NCI-H2196 treated with DMSO at 0.1 percent for 48 hours (cell line): ENCODE results near the gene ARL5A.

ENCODE experiments used
- DNase-seq: peaks from one replicate; lab custom pipeline; 2025; ENCODE audit not compliant: unreplicated experiment; lab: John Stamatoyannopoulos, UW

Gene ARL5A

DNA sequence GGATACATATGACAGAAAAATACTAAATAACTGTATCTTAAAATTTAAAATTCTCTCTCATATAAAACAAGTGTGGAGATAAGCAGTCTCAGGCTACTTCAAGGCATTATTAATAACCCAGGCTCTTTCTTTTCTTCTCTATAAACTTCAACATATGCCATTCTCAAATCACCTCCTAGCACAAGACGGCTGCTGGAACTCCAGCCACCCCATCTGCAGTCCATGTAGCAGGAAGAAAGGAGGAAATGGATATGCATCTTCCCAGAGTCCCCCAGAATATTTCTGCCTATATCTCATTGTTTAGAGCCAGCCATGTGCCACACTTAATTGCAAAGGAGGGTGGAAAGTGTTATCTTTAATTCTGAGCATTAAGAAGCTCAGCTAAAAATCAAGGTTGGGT lies 58.6 kb downstream of the ARL5A start:
- no peak for DNase-seq

DNA sequence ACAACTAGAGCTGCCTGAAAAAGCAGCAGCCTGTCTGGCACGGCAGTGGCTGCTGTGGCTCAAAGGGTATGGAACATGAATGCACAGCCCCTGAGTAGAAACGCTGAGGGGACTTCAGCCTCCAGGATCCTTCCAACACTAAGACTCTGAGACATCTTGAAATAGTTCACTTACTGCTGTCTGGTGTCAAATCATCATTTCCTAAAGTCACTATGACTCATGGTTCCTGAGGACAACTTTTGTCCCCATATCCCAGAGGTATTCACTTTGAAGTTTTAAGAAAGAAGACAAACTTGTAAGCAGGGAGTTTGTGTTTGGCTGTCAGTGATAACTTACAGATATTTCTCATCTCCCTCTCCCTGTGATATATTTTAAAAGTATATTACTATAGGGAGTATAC lies 60.7 kb downstream of the ARL5A start:
- DNase-seq, result no peak

DNA sequence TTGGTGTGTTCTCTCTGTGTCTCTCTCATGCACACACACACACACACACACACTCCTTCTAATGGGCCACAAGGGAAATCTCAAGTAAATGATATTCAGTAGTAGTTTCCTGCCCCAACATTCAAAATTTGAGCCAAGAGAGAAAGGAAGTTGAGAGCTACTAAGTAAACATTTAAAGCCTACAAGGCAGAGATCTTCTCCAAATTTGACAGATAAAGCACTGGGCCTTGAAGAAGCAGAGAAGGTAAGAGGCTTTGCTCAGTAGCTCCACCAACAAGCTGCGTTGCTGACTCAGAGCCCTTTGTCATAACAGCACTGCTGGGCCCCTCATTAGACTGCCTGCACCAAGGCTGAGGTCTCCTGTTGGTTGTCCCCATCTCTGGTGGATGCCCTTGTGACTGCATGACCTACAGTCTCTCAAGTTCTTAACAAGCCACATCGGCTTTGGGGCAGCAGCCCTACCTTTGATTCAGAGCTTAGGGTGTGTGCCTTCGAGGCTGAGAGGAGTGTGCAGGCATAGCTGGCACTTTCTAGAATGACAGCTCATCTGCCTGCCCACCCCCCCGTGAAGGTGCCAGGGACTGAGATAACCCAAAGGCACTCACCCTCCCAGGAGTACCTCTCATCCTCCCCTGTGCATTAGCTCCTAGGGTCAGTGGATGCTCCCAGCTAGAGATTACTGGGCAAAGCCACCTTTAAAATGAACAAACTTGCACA lies 61.6 kb downstream of the ARL5A start:
- no peak for DNase-seq

DNA sequence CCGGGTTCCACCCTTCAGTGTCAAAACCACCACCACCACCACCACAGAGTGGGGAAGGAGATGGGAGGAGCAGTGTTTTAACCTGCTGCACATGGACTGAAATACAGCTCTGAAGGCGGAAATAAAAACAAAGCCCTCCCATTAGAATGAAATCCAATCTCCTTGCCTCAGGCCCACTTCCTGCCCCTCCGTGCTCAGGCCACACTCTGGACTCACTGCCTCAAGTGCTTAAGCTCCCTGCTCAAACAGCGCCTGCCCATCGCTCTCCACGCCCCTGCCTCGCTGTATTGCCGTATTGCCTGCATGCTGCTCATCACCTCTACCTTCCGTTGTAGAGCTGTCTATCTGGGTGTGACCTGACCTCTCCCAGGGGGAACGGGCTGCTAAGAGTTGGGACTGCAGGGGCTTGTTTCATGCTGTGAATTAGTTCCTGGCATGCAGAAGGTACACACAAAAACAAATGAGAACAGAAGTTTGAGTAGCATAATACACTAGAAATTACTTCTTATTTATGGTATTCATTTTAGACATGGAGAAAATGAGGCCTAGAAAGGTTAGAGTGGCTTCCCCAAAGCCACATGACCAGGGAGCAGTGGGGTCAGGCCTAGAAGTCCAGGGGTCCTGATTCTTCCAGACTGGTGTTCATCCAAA lies 62.3 kb downstream of the ARL5A start:
- DNase-seq, result no peak

DNA sequence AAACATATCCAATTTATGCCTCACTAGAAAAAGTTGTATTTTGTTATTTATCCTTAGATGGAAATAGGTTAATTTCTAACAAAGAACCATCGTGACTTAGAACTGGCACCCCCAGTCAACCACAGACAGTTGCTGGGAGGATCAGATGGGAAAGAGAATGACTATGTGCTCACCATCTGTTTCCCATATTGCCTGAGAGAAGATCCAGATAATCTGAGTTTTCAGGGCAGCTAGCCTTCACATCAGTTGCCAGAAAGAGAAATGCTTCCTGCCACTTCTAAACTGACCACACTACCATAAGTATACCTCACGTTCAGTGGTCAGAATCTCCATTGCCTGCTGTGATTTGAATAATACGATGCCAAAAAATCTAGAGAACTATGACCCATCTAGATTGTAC lies 65.5 kb downstream of the ARL5A start:
- DNase-seq, result no peak

DNA sequence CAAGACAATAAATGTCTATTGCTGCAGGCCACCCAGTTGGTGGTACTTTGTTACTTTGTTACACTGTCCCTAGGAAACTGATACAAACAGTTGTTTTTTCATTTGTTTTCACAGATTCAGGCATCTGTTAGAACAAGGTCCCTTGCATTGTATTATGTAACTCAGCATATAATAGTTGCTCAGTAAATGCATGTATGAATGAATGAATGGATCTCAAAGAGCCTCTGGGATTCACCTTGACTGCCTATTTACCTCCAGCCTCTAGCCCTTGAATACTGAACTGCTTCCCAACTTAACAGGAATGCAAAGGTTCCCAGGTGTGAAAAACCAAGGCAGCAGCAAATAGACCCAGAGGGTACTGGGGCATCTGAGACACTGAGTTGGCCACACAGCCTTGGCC lies 66.5 kb downstream of the ARL5A start:
- no peak for DNase-seq

DNA sequence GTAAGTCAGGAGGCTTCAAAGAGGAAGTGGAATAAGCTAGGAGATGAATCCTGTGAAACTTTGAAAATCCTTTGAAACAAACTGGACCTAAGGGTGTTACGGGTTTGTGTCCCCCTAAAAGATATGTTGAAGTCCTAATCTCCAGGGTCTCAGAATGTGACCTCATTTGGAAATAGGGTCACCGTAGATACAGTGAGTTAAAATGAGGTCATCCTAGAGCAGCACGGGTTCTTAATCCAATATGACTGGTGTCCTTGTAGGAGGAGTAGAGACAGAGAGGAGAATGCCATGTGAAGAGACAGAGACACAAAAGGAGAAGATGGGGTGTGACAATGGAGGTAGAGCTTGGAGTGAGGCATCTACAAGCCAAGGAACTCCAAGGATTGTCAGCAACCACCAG lies 67.0 kb downstream of the ARL5A start:
- no peak for DNase-seq

DNA sequence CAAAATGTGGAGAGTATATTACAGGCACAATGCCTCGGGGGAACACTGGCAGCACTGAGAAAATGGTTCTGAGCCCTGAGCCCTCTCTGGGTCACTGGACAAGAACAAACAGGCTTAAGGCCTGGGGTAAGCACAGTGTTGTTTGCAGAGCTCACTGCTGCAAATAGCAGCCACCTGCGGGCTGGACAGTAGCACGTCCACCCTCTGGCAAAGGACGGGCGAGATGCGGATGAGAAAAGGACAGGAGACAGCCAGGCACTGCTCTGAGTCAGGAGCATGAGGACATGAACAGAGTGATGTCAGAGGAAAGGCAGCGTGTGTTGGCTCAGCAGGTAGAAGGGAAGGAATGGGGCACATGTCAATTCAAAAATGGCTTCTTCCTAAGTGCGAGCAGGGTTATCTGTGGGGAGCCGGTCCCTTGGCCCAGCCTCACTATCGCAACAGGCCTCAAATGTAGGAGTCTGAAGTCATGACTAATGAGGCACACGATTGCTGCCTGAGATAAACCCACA lies 68.0 kb downstream of the ARL5A start:
- no peak for DNase-seq

DNA sequence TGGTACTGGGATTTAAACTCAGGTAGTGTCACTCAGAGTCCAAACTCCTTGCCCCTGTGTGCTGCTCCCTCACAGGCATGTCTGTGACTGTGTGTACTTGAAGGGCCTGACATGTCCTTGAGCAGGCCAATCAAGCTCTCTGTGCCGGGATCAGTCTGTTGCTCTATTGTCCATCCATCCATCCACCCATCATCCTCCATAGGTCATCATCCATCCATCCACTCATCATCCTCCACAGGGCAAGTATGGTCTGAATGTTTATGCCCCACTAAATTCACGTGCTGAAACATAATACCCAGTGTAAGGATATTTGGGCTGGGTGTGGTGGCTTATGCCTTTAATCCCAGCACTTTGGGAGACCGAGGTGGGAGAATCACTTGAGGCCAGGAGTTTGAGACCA lies 69.5 kb downstream of the ARL5A start:
- no peak for DNase-seq

DNA sequence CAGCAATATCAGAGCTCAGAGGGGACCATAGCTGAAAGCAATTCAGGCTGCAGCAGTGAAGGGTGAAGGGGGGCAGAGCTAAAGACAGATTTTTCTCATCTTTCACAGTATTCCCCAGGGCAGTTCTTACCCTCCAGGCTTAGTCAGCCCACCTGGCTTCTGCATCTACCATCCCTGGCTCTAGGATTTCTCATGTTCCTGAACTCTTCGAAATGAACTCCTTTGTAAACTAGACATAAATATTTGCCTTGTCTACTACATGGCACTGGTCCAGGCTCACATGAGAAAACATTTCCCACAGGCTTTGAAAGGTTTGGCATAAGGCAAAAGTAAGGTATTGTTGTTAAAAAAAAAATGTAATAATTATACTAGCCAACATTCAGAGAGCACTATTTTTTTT lies 70.4 kb downstream of the ARL5A start:
- no peak for DNase-seq

DNA sequence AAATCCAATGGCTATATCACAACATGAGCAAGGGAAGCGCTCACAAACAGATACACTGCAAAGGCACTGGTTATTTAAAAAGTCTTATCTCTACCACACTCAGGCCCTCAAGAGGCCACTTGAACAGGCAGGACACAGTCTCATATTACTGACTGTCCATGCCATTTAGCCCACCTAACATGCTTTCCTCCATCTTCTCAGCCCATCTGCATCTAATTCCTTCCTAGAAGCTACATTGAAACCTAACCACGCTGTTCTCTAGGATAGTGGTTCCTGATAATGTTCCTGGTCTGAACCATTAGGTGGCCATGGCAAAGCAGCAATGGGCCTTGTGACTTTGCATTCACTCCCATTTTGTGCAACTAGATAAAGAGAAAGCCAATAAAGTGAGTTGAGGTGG lies 71.4 kb downstream of the ARL5A start:
- no peak for DNase-seq

DNA sequence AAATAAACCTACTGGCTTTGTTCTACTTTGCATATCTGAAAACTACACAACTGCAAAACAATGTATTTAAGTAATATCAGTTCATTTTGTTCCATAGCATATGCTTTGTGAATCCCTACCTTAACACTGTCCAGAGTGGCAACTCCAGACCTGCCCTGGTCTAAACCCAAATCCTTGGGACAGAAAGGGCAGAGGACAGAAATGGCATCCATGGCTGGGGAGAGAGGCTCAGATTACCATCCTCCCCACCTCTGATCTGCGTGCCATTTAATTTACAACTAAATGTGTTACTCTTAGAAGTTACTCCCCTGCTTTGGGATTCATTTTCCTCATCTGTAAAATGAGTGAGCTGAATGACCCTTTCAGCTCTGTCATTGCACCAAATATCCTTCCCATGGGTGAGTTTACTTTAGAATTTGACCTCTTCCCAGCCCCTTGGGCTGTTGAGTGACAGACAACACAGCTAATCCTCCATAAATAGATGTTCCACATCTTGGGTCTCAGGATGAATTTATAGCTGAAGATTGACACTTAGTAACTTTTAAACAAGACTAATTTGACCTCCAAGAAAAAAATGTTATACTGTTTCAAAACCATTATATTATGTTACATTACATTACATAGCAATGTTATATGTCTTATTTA lies 73.8 kb downstream of the ARL5A start:
- DNase-seq, result no peak

DNA sequence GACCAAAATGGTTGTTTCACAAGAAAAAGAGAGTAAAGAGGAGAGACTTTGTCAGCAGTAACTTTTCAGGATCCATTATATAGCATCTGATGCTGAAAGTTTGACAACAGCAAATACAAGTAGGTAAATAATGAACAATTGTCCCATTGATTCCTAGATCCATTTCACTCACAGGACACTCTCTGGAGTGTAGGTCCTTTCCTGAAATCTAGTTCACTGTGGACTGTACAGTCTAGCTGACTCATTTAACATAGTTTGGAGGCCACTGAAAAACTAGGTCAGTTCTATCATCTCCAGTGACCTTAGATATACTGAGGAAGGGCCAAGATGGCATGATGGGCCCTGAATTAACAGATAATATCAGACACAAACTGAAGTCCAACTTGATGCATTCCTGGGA lies 74.7 kb downstream of the ARL5A start:
- DNase-seq, result no peak
